ENCODE data around the gene SLC17A3. TPM values are rescaled to one million over a fixed set of nuclear protein-coding genes. Genes with fewer than 3 reads are reported as not detected.

SLC17A3 gene
- total RNA-seq = not detected
- not detected for polyA plus RNA-seq
- long read RNA-seq, donor 1 = 0 reads
- long read RNA-seq, donor 2 = 0 reads
- long read RNA-seq, donor 3 = 0 reads

GRCh38 chr6:25874118-25874517 lies at the start of gene SLC17A3:
TSS of gene SLC17A3 (minus strand) at chr6:25874243. CDS start at chr6:25868387, 5,856 bp downstream.
- Histone ChIP-seq H3K9me3 (no peaks in the 10 kb centered on the region), H3K27me3 (peaks cover 0 to 14% (median 0%) of the 10 kb centered on the region in 7 donors), H3K4me3 (no peak within 1 kb of the TSS), H3K36me3 (no peaks in the 10 kb centered on the region), H3K4me1 (no peaks in the 10 kb centered on the region), H3K27ac (no peak within 1 kb of the TSS)
- ATAC-seq (no peak), DNase-seq (no peak)
- 94% methylated on average over 3 of the region's 3 CpGs for WGBS, 2 donors
- intact Hi-C loops (cut with DNase I) = no loop called here
- TF ChIP-seq CTCF (IDR thresholded peaks at IDR 0.05) = no peak

GRCh38 chr6:25922301-25922700 lies 48.3 kb upstream of the SLC17A3 start:
- Histone ChIP-seq H3K9me3 (no peaks in the 10 kb centered on the region), H3K36me3 (no peaks in the 10 kb centered on the region), H3K4me3 (no peak overlapping the region), H3K4me1 (peaks cover 0 to 6% (median 0%) of the 10 kb centered on the region in 9 donors), H3K27me3 (peaks cover 0 to 5% (median 0%) of the 10 kb centered on the region in 7 donors), H3K27ac (peak overlapping the region in 1 of 10 donors; percentile 37)
- TF ChIP-seq CTCF (IDR thresholded peaks at IDR 0.05) = no peak
- 63 to 71% methylated on average over 2 of the region's 2 CpGs for WGBS, 2 donors
- ATAC-seq (peak in 7 of 8 donors; percentile 39 to 85 (median 73)), DNase-seq (peak in 1 of 2 donors; percentile 13)
- intact Hi-C loops (cut with DNase I) = no loop called here

GRCh38 chr6:25921525-25922203 lies 47.6 kb upstream of the SLC17A3 start:
- Histone ChIP-seq H3K27ac (peak overlapping the region in 1 of 10 donors; percentile 37), H3K36me3 (no peaks in the 10 kb centered on the region), H3K27me3 (peaks cover 0 to 5% (median 0%) of the 10 kb centered on the region in 7 donors), H3K4me3 (no peak overlapping the region), H3K4me1 (peaks cover 0 to 3% (median 0%) of the 10 kb centered on the region in 9 donors), H3K9me3 (no peaks in the 10 kb centered on the region)
- DNase-seq (no peak), ATAC-seq (no peak)
- no peak for TF ChIP-seq CTCF (IDR thresholded peaks at IDR 0.05)
- intact Hi-C loops (cut with DNase I) = no loop called here

GRCh38 chr6:25919657-25920056 lies 45.6 kb upstream of the SLC17A3 start:
- Histone ChIP-seq H3K9me3 (no peaks in the 10 kb centered on the region), H3K36me3 (no peaks in the 10 kb centered on the region), H3K4me1 (peaks cover 0 to 3% (median 0%) of the 10 kb centered on the region in 9 donors), H3K4me3 (no peak overlapping the region), H3K27me3 (peaks cover 0 to 12% (median 0%) of the 10 kb centered on the region in 7 donors), H3K27ac (no peak overlapping the region)
- TF ChIP-seq CTCF (IDR thresholded peaks at IDR 0.05) = no peak
- ATAC-seq (no peak), DNase-seq (no peak)
- intact Hi-C loops (cut with DNase I) = no loop called here
- WGBS, 2 donors = 86 to 89% methylated on average over 4 to 5 of the region's 5 CpGs

All from heart right ventricle (tissue), 16 donors.